ENCODE results near the gene NDNF.

The NDNF gene

DNA sequence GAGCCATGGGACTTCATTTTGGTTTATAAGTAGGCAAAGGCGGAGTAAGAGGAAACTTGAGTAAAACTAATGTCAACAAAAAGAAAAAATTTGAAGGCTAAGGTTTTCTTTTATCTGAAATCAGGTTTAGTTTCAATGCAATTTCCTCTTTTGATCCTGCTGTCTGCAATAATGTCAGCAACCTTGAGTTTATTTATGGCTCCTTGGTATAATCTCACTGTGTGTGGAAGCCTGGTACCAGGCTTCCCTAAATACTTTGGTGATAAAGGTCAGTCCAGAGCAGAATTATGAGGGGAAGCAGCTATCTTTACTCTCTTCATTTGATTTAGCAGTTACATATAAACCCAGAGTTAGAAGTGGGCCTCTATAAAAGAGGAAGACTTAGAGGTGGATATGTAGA is 57.8 kb downstream of the NDNF start:
- DNase-seq, result no peak

DNA sequence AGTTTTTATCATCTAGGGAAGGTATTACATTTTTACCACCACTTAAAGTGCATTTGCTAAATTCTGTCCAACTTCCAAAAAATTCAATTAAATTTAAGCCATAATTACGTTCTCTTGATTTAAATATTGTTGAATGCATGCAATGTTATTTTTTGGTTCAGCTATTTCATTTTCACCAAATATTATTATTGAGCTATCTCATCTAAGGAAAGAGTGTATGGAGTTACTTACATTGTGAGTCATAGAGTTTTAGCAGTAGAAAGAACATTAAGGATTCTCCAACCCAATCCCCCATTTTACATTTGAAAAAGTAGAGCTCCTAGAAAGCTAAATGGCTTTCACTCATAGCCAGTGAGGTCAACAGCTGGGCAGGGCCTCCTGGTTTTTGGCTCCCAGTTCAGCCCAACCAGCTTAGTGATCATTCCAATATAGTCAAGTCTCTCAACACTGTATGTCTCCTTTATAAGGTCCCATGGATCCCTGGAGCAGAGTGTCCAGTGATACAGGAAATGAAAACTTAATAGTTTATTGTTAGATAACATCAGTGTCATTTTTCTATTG is 60.5 kb downstream of the NDNF start:
- DNase-seq, result no peak

DNA sequence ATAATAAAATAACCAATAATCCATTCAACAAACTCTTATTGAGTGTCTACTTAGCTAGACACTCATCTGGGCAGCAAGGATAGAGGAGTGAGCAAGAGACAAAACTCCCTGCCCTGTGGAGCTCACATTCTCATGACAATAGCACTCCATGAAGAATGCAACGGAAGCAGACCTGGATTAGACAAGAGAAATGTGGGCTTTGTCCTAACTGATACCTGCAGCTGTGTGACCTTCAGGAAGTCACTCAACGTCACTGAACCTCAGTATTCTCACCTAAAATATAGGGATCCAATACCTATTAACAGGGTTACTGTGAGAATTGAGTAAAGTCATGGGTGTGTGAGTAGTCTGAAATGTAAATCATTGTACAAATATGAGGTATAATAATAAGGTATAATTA is 61.2 kb downstream of the NDNF start:
- DNase-seq, result no peak

DNA sequence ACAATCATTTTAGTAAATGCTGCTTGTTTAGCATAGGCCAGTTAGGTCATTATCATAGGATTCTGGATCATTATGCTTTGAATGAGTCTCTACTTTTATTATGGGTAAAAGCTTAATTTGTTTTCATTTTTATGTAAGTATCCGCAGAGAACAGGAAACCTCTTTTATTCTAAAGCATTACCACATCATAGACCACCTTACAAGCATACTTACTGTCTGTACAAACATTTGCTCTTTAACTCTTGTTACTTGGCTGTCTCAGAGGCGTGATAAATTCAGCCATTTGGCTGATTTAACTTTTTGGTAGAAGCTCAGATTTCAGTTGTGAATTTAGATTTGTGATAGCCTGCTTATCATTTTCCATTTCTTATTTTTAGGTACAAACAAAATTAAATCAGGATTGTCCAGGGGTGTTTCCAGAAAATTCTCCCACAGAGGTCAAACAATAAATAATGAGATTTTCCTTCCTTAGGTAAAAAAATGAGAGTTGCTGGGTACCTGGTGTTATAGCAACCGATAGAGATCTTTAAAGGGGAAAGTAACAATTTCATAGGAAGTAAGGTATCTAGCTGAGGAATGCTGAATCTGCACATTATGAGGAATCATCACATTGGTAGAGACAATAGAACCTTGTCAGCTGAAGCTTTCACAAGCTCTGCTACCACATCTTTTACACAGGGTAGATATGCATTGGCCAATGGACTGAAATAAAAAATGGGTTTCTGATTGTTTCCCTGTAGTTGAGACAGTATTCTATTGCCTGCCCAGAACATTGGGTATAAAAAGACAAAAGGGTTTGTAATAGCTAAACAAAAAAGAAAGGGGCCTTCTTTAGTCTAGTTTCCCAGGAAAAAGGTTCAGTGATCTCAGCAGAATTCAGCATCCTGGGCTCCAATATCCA is 62.5 kb downstream of the NDNF start:
- no peak for DNase-seq

DNA sequence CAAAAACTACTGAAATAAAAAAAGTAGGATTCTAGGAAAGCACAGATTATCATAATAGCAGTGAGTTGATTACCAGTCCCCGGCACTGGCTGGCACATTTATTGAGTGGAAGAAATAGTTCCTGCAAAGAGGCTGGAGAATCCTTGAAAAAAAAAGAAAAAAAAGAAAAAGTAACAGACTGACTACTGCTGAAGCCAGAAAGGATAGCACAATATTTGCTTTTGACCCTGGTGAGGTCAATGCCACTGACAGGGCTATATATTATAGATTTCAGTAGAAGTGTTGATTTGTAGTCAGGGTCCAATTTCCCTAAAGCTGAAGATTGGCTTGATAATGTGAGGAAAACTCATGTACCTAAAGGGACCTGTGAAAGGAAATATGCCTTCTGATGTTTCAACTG is 64.7 kb downstream of the NDNF start:
- no peak for DNase-seq

DNA sequence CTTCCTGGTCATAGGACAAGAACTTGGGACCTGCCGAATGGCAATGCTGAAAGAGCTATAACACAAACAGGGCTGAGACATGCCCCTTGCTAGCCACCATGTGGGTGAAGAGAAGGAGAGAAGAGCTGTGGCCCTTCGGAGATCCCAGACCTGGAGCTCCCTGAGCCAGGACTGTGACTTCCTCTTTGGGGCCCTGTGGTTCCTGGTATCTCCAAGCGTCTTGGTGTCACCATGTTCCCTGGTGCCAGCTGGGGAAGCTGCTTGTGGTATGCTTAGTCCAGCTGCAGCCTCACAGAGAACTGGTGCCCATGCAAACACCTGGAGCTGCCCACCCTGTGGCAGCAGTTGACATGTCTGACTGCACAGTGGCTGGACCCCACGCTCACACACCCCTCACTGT is 68.5 kb downstream of the NDNF start:
- no peak for DNase-seq

DNA sequence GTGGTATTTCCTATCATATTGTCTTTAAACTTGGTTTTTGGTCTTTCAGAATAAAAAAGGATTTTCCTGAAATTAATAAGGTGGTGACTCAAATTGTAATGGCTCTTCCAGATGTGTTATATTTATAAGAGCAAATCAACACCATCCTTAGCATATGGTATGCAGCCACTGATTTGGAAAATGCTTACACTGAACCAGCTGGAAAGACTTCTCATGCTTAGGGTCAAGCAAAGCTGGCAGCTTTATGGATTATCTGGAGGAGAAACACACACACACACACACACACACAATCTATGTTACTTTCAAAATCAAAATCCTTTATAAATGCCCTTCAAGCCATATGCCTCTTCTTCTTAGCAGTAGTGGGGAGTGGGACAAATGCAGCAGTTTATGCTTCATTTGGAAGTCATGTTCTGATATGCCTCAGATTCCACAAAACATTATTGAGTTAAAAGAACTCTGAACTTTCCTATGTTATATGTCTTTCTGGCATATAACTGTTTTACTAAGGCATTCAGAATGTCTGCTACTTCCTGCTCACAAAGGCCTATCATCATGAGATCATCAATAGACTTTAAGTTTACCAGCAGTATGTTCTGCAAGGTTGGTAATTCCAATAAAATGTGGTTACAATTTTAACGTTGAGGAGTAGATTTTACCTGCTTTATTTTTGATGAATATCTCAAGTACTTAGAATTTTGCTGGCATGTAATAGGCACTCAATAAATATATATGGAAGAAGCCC is 76.9 kb downstream of the NDNF start:
- no peak for DNase-seq

DNA sequence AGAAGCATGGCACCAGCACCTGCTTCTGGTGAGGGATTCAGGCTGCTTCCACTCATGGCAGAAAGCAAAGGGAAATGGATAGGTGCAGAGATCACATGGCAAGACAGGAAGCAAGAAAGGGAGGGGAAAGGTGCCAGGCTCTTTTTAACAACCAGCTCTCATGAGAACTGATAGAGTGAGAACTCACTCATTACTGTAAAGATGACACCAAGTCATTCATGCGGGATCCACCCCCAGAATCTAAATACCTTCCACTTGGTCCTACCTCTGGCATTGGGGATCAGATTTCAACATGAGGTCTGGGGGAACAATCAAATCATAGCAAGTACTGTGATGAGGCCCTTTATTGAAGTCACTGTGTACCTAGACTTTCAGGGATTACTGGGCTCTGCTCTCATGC is 77.8 kb downstream of the NDNF start:
- DNase-seq, result no peak

DNA sequence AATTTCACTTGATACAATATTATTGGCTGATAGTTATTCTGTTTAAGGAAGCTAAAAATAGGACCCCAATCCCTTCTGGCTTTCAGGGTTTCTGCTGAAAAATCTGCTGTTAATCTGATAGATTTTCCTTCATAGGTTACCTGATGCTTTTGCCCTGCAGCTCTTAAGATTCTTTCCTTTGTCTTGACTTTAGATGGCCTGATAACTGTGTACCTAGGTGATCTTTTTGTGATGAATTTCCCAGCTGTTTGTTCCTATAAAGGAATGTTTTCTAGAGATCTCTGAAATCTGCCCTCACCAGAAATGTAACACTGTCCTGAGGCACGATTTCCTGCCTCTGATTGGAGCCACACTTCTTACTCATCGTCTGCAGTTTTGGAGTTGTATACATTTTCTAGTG is 80.5 kb downstream of the NDNF start:
- no peak for DNase-seq

DNA sequence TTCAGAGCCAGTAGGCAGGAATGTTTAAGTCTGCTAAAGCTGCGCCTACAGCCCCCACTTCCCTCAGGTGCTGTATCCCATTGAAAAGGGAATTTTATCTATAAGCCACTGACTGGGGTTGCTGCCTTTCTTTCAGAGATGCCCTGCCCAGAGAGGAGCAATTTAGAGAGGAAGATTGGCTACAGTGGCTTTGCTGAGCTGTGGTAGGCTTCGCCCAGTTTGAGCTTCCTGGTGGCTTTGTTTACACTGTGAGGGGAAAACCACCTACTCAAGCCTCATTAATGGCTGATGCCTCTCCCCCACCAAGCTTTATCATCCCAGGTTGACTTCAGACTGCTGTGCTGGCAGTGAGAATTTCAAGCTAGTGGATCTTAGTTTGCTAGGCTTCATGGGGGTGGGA is 82.1 kb downstream of the NDNF start:
- DNase-seq, result no peak

All from activated naive CD4-positive, alpha-beta T cell treated with Interleukin-2 at 50 U/mL for 16 hours (primary cell).